HG03060 (cell line): ENCODE results near the gene NOTO.
"Not testable (repeated sequence)": the region's sequence is repeated elsewhere in the genome, so short reads cannot be mapped to it uniquely, and the experiment has no call there.

Experiments
- ATAC-seq: cut with Tn5 transposase; IDR thresholded peaks from one replicate; pipeline ENCODE4 v1.9.1; 2021; ENCODE audit warnings: low read depth, moderate number of reproducible peaks; ENCODE audit not compliant: unreplicated experiment

NOTO gene

GRCh38 chr2:73202156-73203054, at the start of gene NOTO:
Gene NOTO, plus strand, starts transcription at chr2:73202574. Its CDS starts 93 bp downstream, at chr2:73202667.
- ATAC-seq = no peak

- ATAC-seq = no peak
Observed at GRCh38 chr2:73156539-73157124, 45.7 kb upstream of the NOTO start.

- ATAC-seq = no peak
Observed at GRCh38 chr2:73162856-73163391, 39.5 kb upstream of the NOTO start.

GRCh38 chr2:73163483-73164367, 38.6 kb upstream of the NOTO start:
- ATAC-seq = no peak

- ATAC-seq = not testable (repeated sequence)
Observed at GRCh38 chr2:73165978-73166377, 36.4 kb upstream of the NOTO start.

- ATAC-seq = not testable (repeated sequence)
Observed at GRCh38 chr2:73166813-73167212, 35.6 kb upstream of the NOTO start.

GRCh38 chr2:73168348-73168747, 34.0 kb upstream of the NOTO start:
- ATAC-seq = not testable (repeated sequence)

- ATAC-seq = not testable (repeated sequence)
Observed at GRCh38 chr2:73170341-73170740, 32.0 kb upstream of the NOTO start.

- peak; percentile 35 for ATAC-seq
Observed at GRCh38 chr2:73172963-73173362, 29.4 kb upstream of the NOTO start.

- no peak for ATAC-seq
Observed at GRCh38 chr2:73173781-73174180, 28.6 kb upstream of the NOTO start.

GRCh38 chr2:73174244-73174643, 28.1 kb upstream of the NOTO start:
- no peak for ATAC-seq

- ATAC-seq = no peak
Observed at GRCh38 chr2:73174941-73175662, 27.3 kb upstream of the NOTO start.

- no peak for ATAC-seq
Observed at GRCh38 chr2:73175663-73176204, 26.6 kb upstream of the NOTO start.

- no peak for ATAC-seq
Observed at GRCh38 chr2:73176205-73176880, 26.0 kb upstream of the NOTO start.

- peak; percentile 65 for ATAC-seq
Observed at GRCh38 chr2:73176881-73177644, 25.3 kb upstream of the NOTO start.

GRCh38 chr2:73177645-73178255, 24.6 kb upstream of the NOTO start:
- ATAC-seq = no peak

GRCh38 chr2:73185965-73186364, 16.4 kb upstream of the NOTO start:
- ATAC-seq = no peak

- no peak for ATAC-seq
Observed at GRCh38 chr2:73187549-73187948, 14.8 kb upstream of the NOTO start.
